RKO (cell line): ENCODE results near the gene TBC1D12.
"Not testable (repeated sequence)": the region's sequence is repeated elsewhere in the genome, so short reads cannot be mapped to it uniquely, and the experiment has no call there.

ENCODE experiments used
- DNase-seq: peaks from one replicate; pipeline ENCODE4 v3.0.0-alpha.2; 2016; ENCODE audit warnings: low spot score

TBC1D12 gene

DNA sequence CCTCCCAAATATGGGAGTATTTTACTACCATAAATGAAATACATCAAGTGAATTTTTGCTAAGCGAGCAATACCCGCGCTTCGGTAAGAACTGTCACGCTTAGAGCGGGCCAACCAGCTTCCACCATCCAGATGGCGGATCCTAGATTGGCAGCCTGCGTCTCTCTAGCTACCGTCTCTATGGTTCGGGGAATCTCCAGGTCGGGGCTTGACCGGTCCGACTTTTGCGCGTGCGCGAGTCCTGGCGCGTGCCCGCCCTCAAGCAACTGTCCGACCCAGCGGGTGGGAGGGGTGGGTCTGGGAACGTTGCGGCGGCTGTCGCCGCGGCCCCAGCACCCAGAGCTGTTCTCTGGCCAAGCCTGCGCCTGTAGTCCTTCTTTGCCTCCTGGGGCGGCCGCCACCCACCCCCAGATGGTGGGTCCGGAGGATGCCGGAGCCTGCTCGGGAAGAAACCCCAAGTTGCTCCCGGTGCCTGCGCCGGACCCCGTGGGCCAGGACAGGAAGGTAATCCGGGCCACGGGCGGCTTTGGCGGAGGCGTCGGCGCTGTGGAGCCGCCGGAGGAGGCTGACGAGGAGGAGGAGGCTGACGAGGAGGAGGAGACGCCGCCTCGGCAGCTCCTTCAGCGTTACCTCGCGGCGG lies at the start of gene TBC1D12:
Gene TBC1D12, plus strand, starts transcription at position 338 of the 639 bp plus-strand sequence. Its CDS starts 73 bp downstream, at position 411.
- DNase-seq: peak; percentile 97

DNA sequence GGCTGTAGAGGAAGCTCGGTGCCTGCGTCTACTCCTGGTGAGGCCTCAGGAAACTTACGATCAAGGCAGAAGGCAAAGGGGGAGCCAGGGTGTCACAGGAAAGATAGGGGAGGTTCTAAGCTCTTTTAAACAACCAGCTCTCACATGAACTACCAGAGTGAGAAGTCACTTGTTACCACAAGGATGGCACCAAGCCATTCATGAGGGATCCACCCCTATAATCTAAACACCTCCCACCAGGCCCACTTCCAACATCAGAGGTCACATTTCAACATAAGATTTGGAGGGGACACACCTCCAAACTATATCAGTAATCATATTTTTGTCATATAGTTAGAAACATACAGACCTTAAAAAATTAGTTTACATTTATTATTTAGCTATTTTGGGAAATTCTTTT lies 49.0 kb upstream of the TBC1D12 start:
- DNase-seq: no peak

DNA sequence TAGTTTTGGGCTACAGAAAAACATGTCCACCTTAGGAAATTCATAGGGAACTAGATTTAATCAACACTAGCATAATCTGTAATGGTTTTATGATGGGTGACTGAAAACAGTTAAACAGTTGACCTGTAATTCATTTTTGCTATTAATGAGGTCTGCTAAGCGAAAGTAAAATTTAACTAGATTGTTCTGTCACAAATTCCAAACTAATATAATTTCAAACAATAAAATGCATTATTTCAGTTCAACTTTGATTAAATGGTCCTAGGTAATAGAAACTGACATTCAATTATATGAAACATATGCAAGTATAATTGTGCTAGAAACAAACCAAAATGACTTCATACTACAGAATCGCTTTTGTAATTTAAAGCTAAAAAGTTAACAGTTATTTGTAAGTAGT lies 46.5 kb upstream of the TBC1D12 start:
- no peak for DNase-seq

DNA sequence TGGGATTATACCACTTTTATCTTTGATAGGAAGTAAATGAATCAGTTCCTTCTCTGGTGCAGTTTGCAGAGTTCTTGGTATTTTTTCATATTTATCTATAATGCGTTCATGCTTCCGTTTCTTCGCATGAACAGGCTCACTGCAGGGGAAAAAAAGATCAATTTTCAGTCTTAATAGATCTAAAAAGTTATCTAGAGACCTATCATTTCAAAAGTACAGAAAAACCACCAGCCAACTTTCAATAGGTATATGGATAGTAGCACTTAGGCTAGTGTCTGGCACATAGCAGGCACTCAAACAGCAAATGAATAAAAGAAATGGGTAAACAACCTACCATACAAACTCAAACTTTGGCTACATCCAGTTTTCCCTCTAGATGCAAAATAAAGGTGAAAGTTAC lies 45.1 kb upstream of the TBC1D12 start:
- DNase-seq: no peak

- peak; percentile 81 for DNase-seq
Observed at GRCh38 chr10:94358480-94358879, 43.9 kb upstream of the TBC1D12 start.

- peak; percentile 61 for DNase-seq
Observed at GRCh38 chr10:94361171-94361794, 41.1 kb upstream of the TBC1D12 start.

DNA sequence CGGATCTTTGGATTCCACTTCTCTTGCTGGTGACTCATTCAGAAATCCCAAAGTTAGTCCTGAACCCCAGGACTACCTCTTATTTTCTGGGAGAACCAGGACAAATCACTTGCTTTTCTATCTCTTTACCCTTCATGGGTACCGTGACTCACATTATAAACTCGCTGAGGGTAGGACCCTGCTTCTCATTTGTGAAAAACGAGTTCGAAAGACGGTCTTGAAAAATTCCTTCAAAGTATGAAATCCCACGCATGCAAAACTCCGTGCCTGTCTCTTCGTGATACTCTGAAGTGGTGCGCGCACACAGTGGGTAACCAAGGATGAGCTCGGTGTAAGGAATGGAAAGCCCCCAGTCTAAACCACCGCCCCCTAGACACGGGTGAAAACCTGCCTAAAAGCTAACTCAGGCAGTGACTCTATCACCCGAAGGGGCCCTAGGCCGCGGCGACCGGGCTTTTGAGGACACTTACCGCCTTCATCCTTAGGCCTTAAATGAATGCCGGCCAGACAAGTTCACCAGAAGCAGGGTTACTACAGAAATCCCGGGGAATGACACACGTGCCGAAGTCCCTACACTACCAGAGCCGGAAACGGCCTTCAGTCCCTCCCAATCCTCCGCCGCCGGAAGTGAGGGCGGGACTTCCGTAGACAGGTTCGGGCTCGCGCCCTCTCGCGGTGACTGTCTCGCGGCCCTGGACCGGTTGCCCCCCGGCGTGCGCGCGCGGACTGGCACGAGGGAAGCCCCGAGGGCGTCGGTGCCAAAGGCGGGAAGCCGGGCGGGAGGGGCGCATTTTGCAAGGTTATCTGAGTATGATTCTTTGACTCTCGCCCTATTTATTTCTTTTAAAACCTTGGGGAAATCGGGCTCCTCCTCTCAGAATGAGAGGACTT lies 39.7 kb upstream of the TBC1D12 start, which contains the start of gene NOC3L:
Gene NOC3L, minus strand, starts transcription at position 580 of the 891 bp plus-strand sequence. Its CDS starts 101 bp downstream, at position 479.
- peak; percentile 97 for DNase-seq

DNA sequence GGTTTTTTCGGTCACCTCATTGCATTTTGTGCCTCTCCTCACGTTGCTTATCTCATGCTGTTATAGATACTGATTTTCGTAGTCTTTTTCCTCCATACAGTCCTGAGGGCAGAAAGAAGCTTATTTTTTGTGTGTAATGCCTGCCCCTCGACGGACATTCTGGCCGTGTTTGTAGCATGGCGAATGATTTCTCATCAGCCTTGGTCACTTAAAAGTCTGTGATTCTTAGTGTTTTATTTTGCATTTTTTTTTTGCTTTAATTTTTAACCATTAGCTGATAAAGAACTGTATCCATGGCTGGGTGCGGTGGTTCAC lies 39.1 kb upstream of the TBC1D12 start:
- no peak for DNase-seq

DNA sequence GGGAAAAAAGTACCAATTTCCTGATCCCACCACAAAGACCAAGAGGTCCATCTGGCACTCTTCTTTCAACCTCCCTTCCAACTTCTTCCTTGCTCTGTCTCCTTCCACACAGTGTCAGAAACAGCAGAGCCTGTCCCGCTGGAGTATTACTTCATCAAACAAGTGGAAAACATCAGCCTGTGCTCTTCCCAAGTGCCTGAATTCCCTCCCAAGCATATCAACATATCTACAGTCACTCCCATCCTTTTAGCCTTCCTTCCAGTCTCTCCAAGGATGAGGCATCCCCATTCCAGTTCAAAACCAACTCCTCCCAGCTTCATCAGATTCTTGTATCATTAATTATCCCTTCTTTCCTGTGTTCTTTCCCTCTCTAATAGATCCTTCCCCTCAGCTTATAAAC lies 37.9 kb upstream of the TBC1D12 start:
- no peak for DNase-seq

- no peak for DNase-seq
Observed at GRCh38 chr10:94366382-94366781, 36.0 kb upstream of the TBC1D12 start.

DNA sequence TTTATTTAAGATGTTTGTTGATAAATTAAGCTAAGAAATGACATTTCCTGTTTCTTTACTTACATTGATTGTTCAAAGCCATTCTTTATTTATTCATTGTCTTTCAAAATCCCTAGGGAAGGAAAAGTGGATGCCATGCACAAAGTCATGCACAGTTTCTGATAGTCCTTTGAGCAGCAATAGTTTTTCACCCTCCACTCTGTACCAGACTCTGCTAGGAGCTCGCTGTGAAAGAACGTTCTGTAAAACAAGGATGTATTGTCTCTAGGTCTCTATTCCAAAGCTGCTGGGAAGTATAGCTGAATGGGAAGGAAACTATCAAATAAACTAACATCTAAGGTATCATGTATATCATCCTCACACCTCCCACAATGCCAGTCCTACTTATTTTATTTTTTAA lies 31.8 kb upstream of the TBC1D12 start:
- DNase-seq: no peak

DNA sequence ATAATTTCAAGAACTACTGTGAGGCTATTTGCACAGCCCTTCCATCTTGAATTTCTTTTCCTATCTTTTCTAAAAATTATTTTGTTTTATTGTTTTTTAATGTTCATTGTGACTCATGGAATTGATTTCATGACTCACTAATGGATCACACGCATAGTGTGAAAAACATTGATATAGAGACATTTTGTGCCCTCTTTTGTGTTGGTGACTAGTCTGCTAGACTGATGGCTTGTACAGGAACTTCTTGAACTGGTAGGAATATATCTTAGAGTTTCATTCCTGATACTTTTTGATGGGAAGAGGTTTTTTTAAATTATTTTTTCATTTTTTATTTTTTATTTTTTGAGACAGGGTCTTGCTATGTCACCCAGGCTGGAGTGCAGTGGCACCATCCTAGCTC lies 27.0 kb upstream of the TBC1D12 start:
- DNase-seq: no peak

GRCh38 chr10:94376865-94377264 lies 25.5 kb upstream of the TBC1D12 start:
- no peak for DNase-seq

- no peak for DNase-seq
Observed at GRCh38 chr10:94383530-94383929, 18.8 kb upstream of the TBC1D12 start.

GRCh38 chr10:94385733-94386132 lies 16.6 kb upstream of the TBC1D12 start:
- not testable (repeated sequence) for DNase-seq

DNA sequence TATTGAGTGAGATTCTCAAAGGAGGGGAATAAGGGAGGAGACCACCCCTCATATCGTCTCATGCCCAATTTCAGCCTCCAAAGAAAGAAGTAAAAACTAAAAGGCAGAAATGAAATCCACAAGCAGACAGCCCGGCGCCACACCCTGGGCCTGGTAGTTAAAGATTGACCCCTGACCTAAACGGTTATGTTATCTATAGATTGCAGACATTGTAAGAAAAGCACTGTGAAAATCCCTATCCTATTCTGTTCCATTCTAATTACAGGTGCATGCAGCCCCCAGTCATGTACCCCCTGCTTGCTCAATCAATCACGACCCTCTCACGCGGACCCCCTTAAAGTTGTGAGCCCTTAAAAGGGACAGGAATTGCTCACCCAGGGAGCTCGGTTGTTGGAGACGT lies 10.2 kb upstream of the TBC1D12 start:
- not testable (repeated sequence) for DNase-seq

- DNase-seq: no peak
Observed at GRCh38 chr10:94397549-94398370, 4.6 kb upstream of the TBC1D12 start.

GRCh38 chr10:94398762-94399161 lies 3.6 kb upstream of the TBC1D12 start:
- no peak for DNase-seq

GRCh38 chr10:94402843-94403379 lies 570 bp downstream of the TBC1D12 start:
- no peak for DNase-seq

DNA sequence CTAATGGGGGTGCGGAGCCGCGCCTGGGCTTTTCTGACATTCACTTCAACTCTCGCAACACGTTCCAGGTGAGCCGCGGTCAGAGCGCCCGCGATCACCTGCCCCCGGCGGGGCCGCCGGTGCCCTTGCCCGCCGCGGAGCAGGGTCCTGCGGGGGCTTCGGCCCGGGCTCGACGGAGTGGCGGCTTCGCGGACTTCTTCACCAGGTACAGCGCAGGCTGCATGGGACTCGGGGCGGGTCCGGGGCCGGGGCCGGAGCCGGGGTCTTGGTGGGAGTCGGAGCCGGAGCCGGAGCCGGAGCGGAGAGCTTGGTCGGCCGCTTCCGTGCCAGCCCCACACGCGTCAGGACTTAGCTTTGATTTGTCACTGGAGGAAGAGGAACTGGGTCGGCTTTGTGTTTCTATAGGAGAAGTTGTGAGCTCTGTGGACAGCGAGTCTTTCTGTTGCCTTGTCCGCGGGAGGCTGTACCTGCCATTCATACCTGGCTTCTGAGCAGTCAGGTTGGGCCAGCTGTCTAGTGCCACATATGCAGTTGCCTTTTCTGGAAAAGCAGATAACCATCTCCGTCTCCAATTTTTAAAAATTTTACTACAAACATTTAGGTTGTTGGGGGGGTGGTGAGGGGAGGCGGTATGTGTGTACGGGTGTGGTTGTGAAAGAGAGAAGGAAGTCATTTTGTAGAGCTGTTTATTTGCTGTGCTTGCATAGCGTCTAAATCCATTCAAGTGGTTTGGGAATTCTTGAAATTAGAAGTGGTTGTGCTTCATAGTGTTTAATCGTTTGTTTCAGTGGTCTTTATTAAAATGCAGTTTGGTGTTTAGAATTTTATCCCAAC lies 1.3 kb downstream of the TBC1D12 start:
- DNase-seq: peak; percentile 79

- DNase-seq: no peak
Observed at GRCh38 chr10:94405406-94405805, 3.1 kb downstream of the TBC1D12 start.
